HG02885 (cell line): ENCODE results near the gene SCO2.
"Not testable (repeated sequence)": the region's sequence is repeated elsewhere in the genome, so short reads cannot be mapped to it uniquely, and the experiment has no call there.

Source experiments
- ATAC-seq: cut with Tn5 transposase; IDR thresholded peaks from one replicate; pipeline ENCODE4 v1.9.1; 2021; ENCODE audit warnings: mild to moderate bottlenecking; ENCODE audit not compliant: unreplicated experiment, poor library complexity

The SCO2 gene

GRCh38 chr22:50553310-50553709, 27.9 kb upstream of the SCO2 start:
- no peak for ATAC-seq

GRCh38 chr22:50551160-50551752, 25.9 kb upstream of the SCO2 start:
- ATAC-seq = no peak

- ATAC-seq = no peak
These were observed 25.0 kb upstream of the SCO2 start for GRCh38 chr22:50550395-50550794.

GRCh38 chr22:50548921-50549790, 23.8 kb upstream of the SCO2 start:
- no peak for ATAC-seq

GRCh38 chr22:50548040-50548920, 22.9 kb upstream of the SCO2 start:
- ATAC-seq = no peak

GRCh38 chr22:50547263-50547985, 22.0 kb upstream of the SCO2 start:
- no peak for ATAC-seq

- no peak for ATAC-seq
These were observed 21.2 kb upstream of the SCO2 start for GRCh38 chr22:50546326-50547262.

- ATAC-seq = no peak
These were observed 20.3 kb upstream of the SCO2 start, which contains the start of gene KLHDC7B for GRCh38 chr22:50545522-50546325. Gene KLHDC7B, plus strand, starts transcription at chr22:50545899. Its CDS starts 345 bp downstream, at chr22:50546244.

- no peak for ATAC-seq
These were observed 19.4 kb upstream of the SCO2 start for GRCh38 chr22:50544746-50545253.

- no peak for ATAC-seq
These were observed 18.8 kb upstream of the SCO2 start for GRCh38 chr22:50544078-50544745.

GRCh38 chr22:50542416-50542927, 17.1 kb upstream of the SCO2 start:
- ATAC-seq = no peak

- ATAC-seq = not testable (repeated sequence)
These were observed 16.2 kb upstream of the SCO2 start for GRCh38 chr22:50541667-50542026.

GRCh38 chr22:50540381-50540780, 15.0 kb upstream of the SCO2 start:
- ATAC-seq = no peak

GRCh38 chr22:50537765-50538164, 12.4 kb upstream of the SCO2 start:
- no peak for ATAC-seq

GRCh38 chr22:50536226-50536625, 10.8 kb upstream of the SCO2 start:
- ATAC-seq = no peak

GRCh38 chr22:50535113-50535512, 9.7 kb upstream of the SCO2 start:
- ATAC-seq = no peak
